Measurements from ENCODE around the gene CA10.

GRCh38 chr17:51995797-51996403, 162.6 kb downstream of the CA10 start:
- TF ChIP-seq CTCF (IDR thresholded peaks at IDR 0.05) (no peak), POLR2A (IDR thresholded peaks at IDR 0.05) (no peak)

Measured in right lobe of liver (tissue), 4 donors.